GM19328 (cell line): ENCODE data around the gene PROK1.

Source experiments
- ATAC-seq: cut with Tn5 transposase; IDR thresholded peaks from one replicate; pipeline ENCODE4 v1.9.1; 2021; ENCODE audit warnings: mild to moderate bottlenecking, moderate library complexity; ENCODE audit not compliant: unreplicated experiment

The PROK1 gene

GRCh38 chr1:110464340-110464739 lies 13.4 kb downstream of the PROK1 start:
- no peak for ATAC-seq

- no peak for ATAC-seq
These were observed 14.3 kb downstream of the PROK1 start for GRCh38 chr1:110465038-110465813.

GRCh38 chr1:110465814-110466380 lies 14.9 kb downstream of the PROK1 start:
- ATAC-seq: no peak

DNA sequence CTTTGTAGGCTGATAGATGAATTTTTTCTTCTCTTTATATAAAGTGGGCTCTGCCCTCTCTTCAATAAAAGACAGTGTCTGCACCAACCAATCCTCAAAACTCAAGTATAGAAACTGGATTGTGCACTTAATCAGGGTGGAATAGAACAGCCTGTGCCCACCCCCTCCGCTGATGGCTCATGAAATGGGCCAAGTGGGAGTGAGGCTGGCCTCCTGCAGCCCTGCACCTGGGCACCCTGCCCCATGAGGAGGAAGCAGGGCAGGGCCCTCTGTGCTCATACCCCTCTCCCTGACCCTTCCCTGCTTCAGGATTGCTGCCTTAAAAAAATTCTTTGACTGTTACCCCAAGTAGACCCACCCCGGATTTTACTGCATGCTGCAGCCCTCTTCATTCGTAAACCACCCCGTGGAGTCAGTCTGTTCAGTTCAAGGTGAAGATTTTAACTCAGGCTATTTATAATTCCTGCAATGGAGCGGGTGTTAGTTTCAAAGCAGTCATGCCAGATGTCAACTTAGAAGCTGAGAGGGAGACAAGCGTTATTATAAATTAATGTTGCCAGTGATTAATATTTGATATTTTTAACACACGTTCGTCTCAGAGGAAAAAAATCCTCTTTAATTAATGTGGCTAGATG lies 15.8 kb downstream of the PROK1 start:
- ATAC-seq: no peak

- ATAC-seq: no peak
These were observed 20.2 kb downstream of the PROK1 start for GRCh38 chr1:110471131-110471530.

- ATAC-seq: no peak
These were observed 21.6 kb downstream of the PROK1 start for GRCh38 chr1:110472546-110472945.

- ATAC-seq: no peak
These were observed 23.5 kb downstream of the PROK1 start for GRCh38 chr1:110474444-110474843.

- ATAC-seq: no peak
These were observed 24.5 kb downstream of the PROK1 start for GRCh38 chr1:110475362-110476027.

- ATAC-seq: no peak
These were observed 25.2 kb downstream of the PROK1 start for GRCh38 chr1:110476028-110476765.

- ATAC-seq: no peak
These were observed 26.1 kb downstream of the PROK1 start for GRCh38 chr1:110477041-110477440.

DNA sequence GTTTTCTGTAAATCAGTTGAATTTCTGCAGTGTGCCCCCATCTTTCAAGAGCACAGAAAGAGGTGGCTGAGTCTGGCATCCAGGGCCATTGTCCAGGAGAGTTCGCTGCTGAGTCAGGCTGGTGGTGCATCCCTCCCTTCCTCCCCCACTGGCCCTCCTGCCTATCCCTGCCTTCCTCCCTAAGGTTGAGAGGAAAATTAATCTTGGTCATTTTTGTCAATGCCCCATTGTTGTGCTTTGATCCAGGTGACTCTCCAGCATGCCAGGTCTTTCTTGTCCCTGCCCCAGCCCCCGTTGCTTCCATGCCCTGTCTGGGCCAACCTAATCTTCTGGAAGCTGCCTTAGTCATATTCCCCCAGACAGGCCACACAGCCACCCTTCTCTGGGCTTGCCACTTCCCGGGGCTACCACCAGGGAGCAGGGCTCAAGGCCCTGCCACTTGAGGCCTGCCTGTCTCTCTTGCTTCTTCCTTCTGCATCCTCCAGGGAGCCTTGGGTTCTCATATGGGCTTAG lies 26.6 kb downstream of the PROK1 start:
- no peak for ATAC-seq

DNA sequence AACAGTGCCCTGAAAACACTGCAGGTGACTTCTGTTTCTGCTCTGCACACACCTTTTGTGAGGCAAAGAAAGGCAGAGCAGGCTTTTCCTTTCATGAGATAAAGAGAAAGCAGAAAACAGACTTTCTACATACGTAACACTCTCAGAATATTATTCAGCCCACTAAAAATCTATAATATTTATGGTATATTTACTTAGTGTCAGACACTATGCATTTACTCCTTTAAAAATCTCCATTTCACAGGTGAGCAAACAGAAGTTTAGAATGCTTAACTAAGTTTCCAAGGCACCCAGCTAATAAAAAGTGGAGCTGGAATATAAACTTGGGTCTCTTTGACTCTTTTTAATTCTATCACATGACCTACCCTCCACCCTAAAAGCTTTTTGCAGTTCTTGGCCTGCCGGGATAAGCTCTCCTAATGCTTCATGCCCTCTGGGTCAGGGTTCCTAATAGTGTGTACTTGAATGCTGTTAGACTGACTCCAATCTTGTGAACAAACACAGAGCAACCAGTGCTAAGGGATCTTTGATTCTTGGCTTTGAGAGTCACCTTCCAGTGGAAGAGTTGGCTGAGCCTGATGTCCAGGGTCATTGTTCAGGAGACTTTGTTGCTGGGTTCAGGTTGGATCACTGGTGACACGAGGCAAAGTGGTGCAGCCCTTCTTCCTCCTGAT lies 27.2 kb downstream of the PROK1 start:
- no peak for ATAC-seq

GRCh38 chr1:110478886-110479285 lies 27.9 kb downstream of the PROK1 start:
- ATAC-seq: no peak

DNA sequence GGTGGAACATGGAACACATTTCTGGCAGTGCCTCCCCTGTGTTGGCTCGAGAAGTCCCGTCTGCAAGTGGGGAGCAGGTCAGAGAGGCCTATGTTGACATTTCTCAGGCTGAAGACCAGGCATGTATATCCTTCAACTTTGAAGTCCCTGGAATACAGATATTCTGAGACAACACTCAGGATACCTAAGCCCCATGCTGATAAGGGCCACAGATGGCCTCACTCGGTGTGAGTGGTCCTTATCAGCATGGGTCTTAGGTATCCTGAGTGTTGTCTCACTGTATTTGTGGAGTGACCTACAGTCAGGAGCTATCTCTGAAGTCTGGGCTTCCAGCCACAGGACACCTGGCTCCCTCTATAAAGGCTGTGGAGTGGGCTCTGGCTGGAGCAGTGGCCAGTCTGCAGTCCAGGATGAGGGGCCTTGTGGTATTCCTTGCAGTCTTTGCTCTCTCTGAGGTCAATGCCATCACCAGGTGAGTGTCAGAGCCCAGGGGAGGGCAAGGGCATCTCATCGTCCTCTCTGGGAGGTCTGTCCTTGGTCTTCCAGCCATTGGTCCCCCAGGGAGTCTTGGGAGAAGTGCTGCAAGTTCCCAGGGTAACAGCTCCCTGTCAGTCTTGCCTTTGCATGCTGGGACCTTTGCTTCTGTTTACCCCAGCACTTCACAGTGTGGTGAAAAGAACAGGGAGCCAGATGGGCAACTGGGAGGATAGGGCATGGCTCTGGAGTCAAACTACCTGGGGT lies 29.6 kb downstream of the PROK1 start:
- ATAC-seq: no peak

- no peak for ATAC-seq
These were observed 31.1 kb downstream of the PROK1 start for GRCh38 chr1:110481968-110482623.

DNA sequence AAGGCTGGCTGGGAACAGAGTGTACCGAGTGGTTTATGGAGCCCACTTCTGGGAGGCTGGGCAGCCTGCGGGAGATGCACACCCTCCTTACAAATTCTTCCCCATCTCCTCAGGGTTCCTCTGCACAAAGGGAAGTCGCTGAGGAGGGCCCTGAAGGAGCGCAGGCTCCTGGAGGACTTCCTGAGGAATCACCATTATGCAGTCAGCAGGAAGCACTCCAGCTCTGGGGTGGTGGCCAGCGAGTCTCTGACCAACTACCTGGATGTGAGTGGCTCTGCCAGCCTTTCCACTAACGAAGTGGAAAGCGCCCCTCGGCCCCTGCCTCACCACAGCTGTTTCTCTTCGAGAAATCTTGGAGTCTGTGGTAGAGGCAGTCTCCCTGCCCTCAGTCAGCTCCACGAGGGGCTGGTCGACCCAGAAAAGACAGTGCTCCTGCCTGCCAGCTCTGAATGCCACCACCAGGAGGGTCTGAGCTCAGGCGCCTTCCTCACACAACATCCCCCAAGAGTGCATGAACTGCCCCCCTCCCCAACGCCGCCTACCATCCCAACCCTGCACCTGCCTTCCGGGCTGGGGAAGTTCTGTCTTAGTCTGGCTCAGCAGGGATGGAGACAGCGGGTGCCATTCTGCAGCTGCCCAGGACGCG lies 31.8 kb downstream of the PROK1 start:
- no peak for ATAC-seq

DNA sequence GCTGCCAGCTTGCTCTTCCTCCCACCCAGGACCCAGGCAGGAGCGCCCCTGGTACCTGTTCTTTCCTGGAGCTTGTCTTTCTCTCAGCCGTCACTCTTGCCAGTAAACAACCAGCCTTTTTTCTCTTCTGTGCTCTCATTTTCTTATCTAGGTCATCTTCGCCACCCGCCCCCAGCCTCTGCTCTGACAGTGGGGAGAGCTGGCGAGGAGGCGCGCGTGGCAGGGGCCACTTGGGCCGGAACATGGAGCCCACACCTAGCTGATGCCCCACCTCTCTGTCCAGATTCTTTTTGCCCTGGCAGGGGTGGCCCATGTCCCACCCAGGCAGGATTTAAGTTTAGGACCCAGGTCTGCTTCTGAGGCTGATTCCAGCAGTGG lies 32.3 kb downstream of the PROK1 start:
- ATAC-seq: no peak

- no peak for ATAC-seq
These were observed 33.9 kb downstream of the PROK1 start for GRCh38 chr1:110484801-110485200.

DNA sequence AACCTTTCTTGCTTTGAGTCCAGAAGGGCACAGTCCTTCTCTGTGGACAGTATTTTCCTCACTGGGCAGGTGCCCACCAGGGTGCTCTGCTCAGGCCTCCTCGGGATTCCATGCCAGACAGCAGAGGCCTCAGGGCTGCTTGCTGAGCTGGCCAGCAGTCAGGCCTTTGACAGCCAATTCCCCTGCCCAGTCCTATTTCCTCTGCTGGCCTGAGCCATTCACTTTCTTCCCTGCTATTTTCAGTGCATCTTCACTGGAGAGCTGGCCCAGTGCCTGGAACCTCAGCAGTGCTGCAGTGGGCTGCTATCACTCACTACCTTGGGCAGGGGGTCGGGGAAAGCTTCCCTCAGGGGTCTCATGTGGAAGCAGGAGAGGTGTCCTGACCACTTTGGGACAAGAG lies 34.8 kb downstream of the PROK1 start:
- no peak for ATAC-seq
